Measurements from ENCODE around the gene PSME3.
"Not testable (repeated sequence)": the region's sequence is repeated elsewhere in the genome, so short reads cannot be mapped to it uniquely, and the experiment has no call there.

PSME3 gene

DNA sequence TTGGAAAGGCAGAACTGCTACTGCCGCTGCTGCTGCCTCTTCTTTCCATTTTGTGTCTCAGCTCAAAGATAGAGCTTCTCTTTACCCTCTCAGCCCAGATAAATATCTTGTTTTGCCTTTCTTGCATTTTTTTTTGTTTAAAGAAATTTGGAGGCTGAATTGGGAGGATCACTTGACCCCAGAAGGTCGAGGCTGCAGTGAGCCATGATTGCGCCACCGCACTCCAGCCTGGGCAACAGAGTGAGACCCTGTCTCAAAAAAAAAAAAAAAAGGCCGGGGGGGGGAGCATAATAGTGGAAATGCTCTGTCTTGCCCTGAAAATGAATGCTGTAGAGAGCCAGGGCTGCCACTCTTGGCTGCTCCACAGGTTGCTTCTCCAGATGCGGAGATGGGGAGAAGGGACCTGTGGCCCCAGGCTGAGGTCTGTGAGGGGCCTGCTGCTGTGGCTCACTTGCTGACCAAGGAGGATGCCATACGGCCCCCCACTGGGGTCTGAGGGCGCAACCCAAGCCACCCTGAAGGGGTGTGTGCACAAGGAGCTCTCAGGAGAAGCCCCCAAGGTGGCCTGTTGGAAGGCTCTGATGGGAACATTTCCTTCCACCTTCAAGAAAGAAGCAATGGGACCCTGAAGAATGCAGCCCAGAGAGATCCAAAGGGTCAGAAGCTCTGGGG, 45.9 kb downstream of the PSME3 start:
- Histone ChIP-seq H4K91ac (ENCODE audit: low read length) (no peak overlapping the region), H3K36me3 (ENCODE audit: control insufficient read depth in 1 of 2, insufficient read depth in 2 of 2, low read depth in 1 of 2, low read length in 2 of 2) (no peaks in the 10 kb centered on the region), H3K23ac (ENCODE audit: low read length in 2 of 2) (no peak overlapping the region), H2AK5ac (ENCODE audit: low read length, severe bottlenecking) (no peak overlapping the region), H3K9ac (ENCODE audit: low read length) (no peak overlapping the region), H3K27ac (ENCODE audit: low read length, poor library complexity, severe bottlenecking) (no peak overlapping the region), H2BK12ac (ENCODE audit: low read length in 2 of 2) (no peak overlapping the region), H2BK15ac (ENCODE audit: low read depth, poor library complexity, severe bottlenecking) (no peak overlapping the region), H4K8ac (ENCODE audit: low read length) (no peak overlapping the region), H3K4me3 (ENCODE audit: insufficient read depth in 1 of 2, low read depth in 1 of 2, low read length in 2 of 2) (no peak overlapping the region), H3K14ac (ENCODE audit: low read length in 2 of 2) (no peak overlapping the region), H3K9me3 (ENCODE audit: control insufficient read depth, low read length) (no peaks in the 10 kb centered on the region), H3K4me2 (ENCODE audit: low read length, poor library complexity, severe bottlenecking) (no peak overlapping the region), H3K4me1 (ENCODE audit: control insufficient read depth, insufficient read depth, low read depth, low read length) (no peaks in the 10 kb centered on the region), H3K18ac (ENCODE audit: low read depth in 1 of 2, low read length in 2 of 2) (no peak overlapping the region), H2AFZ (ENCODE audit: low read depth, low read length) (no peak overlapping the region), H3K27me3 (ENCODE audit: control insufficient read depth in 1 of 2, insufficient read depth in 1 of 2, low read length in 2 of 2) (peaks cover 25 to 47% of the 10 kb centered on the region in 2 experiments), H2BK5ac (ENCODE audit: low read depth, low read length, poor library complexity, severe bottlenecking) (no peak overlapping the region), H3K79me1 (replicated peaks; ENCODE audit: low read length, poor library complexity, severe bottlenecking) (no peaks in the 10 kb centered on the region), H2BK120ac (ENCODE audit: low read depth, low read length) (no peak overlapping the region), H3K4ac (ENCODE audit: low read depth in 1 of 2, low read length in 2 of 2) (no peak overlapping the region)
- WGBS: 77% methylated on average over 7 of the region's 8 CpGs
- no peak for DNase-seq

DNA sequence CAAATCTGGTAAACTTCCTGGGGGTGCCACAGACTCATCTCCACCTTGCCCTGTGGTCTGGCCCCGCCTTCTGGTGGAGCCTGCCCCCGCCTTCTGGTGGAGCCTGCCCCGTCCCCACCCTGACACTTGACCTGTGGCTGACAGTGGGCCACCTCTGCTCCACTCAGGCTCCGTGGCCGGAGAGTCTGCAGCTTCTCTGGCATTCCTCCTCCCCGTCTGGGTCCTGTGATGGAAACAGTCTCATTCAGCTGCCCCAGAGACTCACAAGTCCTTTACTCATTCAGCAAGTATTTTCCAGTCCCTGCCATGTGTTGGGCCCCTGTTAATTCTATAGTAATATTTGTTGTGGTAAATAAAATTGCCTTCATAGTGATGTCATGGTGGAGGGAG, 46.4 kb downstream of the PSME3 start:
- Histone ChIP-seq H3K4me1 (ENCODE audit: control insufficient read depth, insufficient read depth, low read depth, low read length) (peaks cover under 1% of the 10 kb centered on the region), H3K27ac (ENCODE audit: low read length, poor library complexity, severe bottlenecking) (no peak overlapping the region), H2BK5ac (ENCODE audit: low read depth, low read length, poor library complexity, severe bottlenecking) (no peak overlapping the region), H4K91ac (ENCODE audit: low read length) (no peak overlapping the region), H2BK15ac (ENCODE audit: low read depth, poor library complexity, severe bottlenecking) (no peak overlapping the region), H2BK120ac (ENCODE audit: low read depth, low read length) (no peak overlapping the region), H2BK12ac (ENCODE audit: low read length in 2 of 2) (no peak overlapping the region), H3K9ac (ENCODE audit: low read length) (no peak overlapping the region), H3K27me3 (ENCODE audit: control insufficient read depth in 1 of 2, insufficient read depth in 1 of 2, low read length in 2 of 2) (peaks cover 25 to 52% of the 10 kb centered on the region in 2 experiments), H3K36me3 (ENCODE audit: control insufficient read depth in 1 of 2, insufficient read depth in 2 of 2, low read depth in 1 of 2, low read length in 2 of 2) (no peaks in the 10 kb centered on the region), H3K4me3 (ENCODE audit: insufficient read depth in 1 of 2, low read depth in 1 of 2, low read length in 2 of 2) (no peak overlapping the region), H3K4me2 (ENCODE audit: low read length, poor library complexity, severe bottlenecking) (no peak overlapping the region), H3K23ac (ENCODE audit: low read length in 2 of 2) (no peak overlapping the region), H3K14ac (ENCODE audit: low read length in 2 of 2) (no peak overlapping the region), H4K8ac (ENCODE audit: low read length) (no peak overlapping the region), H3K18ac (ENCODE audit: low read depth in 1 of 2, low read length in 2 of 2) (no peak overlapping the region), H2AFZ (ENCODE audit: low read depth, low read length) (no peak overlapping the region), H3K79me1 (replicated peaks; ENCODE audit: low read length, poor library complexity, severe bottlenecking) (no peaks in the 10 kb centered on the region), H2AK5ac (ENCODE audit: low read length, severe bottlenecking) (no peak overlapping the region), H3K4ac (ENCODE audit: low read depth in 1 of 2, low read length in 2 of 2) (no peak overlapping the region), H3K9me3 (ENCODE audit: control insufficient read depth, low read length) (no peaks in the 10 kb centered on the region)
- DNase-seq: peak; percentile 72
- 47% methylated on average over 6 of the region's 6 CpGs for WGBS

DNA sequence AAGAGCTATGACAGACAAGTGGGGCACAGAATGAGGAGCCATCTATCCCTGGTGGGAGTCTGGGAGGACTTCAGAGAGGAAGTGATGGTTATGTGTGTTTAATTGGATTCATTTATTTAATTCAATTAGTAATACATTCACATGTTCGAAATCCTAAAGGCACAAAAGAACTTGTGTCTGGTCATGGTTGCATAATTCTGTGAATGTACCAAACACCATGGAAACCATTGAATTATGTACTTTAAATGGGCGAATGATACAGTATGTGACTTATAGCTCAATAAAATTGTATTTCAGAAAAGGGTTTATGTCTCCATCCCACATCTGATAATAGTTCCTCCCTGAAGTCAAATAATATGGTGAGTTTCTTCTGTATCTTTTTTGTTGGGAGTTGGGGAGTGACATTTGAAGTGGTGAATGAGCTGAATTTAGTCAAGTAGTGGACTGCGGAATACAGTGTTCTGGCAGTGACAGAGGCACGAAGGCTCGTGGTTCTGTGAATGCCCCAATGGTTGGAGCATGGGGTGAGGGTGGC, 47.6 kb downstream of the PSME3 start:
- Histone ChIP-seq H2BK5ac (ENCODE audit: low read depth, low read length, poor library complexity, severe bottlenecking) (no peak overlapping the region), H2AK5ac (ENCODE audit: low read length, severe bottlenecking) (no peak overlapping the region), H3K4me2 (ENCODE audit: low read length, poor library complexity, severe bottlenecking) (no peak overlapping the region), H3K9me3 (ENCODE audit: control insufficient read depth, low read length) (no peaks in the 10 kb centered on the region), H2AFZ (ENCODE audit: low read depth, low read length) (no peak overlapping the region), H3K27ac (ENCODE audit: low read length, poor library complexity, severe bottlenecking) (no peak overlapping the region), H2BK15ac (ENCODE audit: low read depth, poor library complexity, severe bottlenecking) (no peak overlapping the region), H3K14ac (ENCODE audit: low read length in 2 of 2) (no peak overlapping the region), H3K23ac (ENCODE audit: low read length in 2 of 2) (no peak overlapping the region), H2BK12ac (ENCODE audit: low read length in 2 of 2) (no peak overlapping the region), H3K36me3 (ENCODE audit: control insufficient read depth in 1 of 2, insufficient read depth in 2 of 2, low read depth in 1 of 2, low read length in 2 of 2) (no peaks in the 10 kb centered on the region), H3K4me3 (ENCODE audit: insufficient read depth in 1 of 2, low read depth in 1 of 2, low read length in 2 of 2) (no peak overlapping the region), H3K4me1 (ENCODE audit: control insufficient read depth, insufficient read depth, low read depth, low read length) (peaks cover 2% of the 10 kb centered on the region), H4K91ac (ENCODE audit: low read length) (no peak overlapping the region), H4K8ac (ENCODE audit: low read length) (no peak overlapping the region), H3K27me3 (ENCODE audit: control insufficient read depth in 1 of 2, insufficient read depth in 1 of 2, low read length in 2 of 2) (peaks cover 25 to 60% of the 10 kb centered on the region in 2 experiments), H3K4ac (ENCODE audit: low read depth in 1 of 2, low read length in 2 of 2) (no peak overlapping the region), H3K9ac (ENCODE audit: low read length) (no peak overlapping the region), H3K18ac (ENCODE audit: low read depth in 1 of 2, low read length in 2 of 2) (no peak overlapping the region), H3K79me1 (replicated peaks; ENCODE audit: low read length, poor library complexity, severe bottlenecking) (no peaks in the 10 kb centered on the region), H2BK120ac (ENCODE audit: low read depth, low read length) (no peak overlapping the region)
- no peak for DNase-seq
- 79% methylated on average over 4 of the region's 5 CpGs for WGBS

DNA sequence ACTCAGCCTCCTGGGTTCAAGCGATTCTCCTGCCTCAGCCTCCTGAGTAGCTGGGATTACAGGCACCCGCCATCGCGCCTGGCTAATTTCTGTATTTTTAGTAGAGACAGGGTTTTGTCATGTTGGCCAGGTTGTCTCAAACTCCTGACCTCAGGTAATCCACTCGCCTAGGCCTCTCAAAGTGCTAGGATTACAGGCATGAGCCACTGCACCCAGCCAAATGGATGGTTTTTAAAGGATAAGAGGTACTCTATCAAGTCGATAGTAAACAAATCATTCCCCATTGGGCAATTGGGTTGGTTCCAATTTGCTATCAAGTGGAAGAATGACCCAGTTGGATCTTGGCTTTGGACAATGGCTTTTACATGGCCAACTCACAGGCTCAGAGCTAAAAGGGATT, 48.5 kb downstream of the PSME3 start:
- not testable (repeated sequence) for H3K27ac ChIP-seq (ENCODE audit: low read length, poor library complexity, severe bottlenecking); H4K91ac ChIP-seq (ENCODE audit: low read length); H3K23ac ChIP-seq (ENCODE audit: low read length in 2 of 2); H2BK15ac ChIP-seq (ENCODE audit: low read depth, poor library complexity, severe bottlenecking); H3K4me2 ChIP-seq (ENCODE audit: low read length, poor library complexity, severe bottlenecking); H3K14ac ChIP-seq (ENCODE audit: low read length in 2 of 2); H3K4ac ChIP-seq (ENCODE audit: low read depth in 1 of 2, low read length in 2 of 2); H3K4me3 ChIP-seq (ENCODE audit: insufficient read depth in 1 of 2, low read depth in 1 of 2, low read length in 2 of 2); H4K8ac ChIP-seq (ENCODE audit: low read length); H2AK5ac ChIP-seq (ENCODE audit: low read length, severe bottlenecking); H3K18ac ChIP-seq (ENCODE audit: low read depth in 1 of 2, low read length in 2 of 2); H3K9ac ChIP-seq (ENCODE audit: low read length); H2BK5ac ChIP-seq (ENCODE audit: low read depth, low read length, poor library complexity, severe bottlenecking); H2AFZ ChIP-seq (ENCODE audit: low read depth, low read length); H3K36me3 ChIP-seq (ENCODE audit: control insufficient read depth in 1 of 2, insufficient read depth in 2 of 2, low read depth in 1 of 2, low read length in 2 of 2); H3K9me3 ChIP-seq (ENCODE audit: control insufficient read depth, low read length); H2BK12ac ChIP-seq (ENCODE audit: low read length in 2 of 2); H2BK120ac ChIP-seq (ENCODE audit: low read depth, low read length); H3K79me1 ChIP-seq (replicated peaks; ENCODE audit: low read length, poor library complexity, severe bottlenecking); DNase-seq; H3K4me1 ChIP-seq (ENCODE audit: control insufficient read depth, insufficient read depth, low read depth, low read length)
- WGBS: 90% methylated on average over 6 of the region's 6 CpGs
- H3K27me3 ChIP-seq (ENCODE audit: control insufficient read depth in 1 of 2, insufficient read depth in 1 of 2, low read length in 2 of 2): peaks cover 25 to 53% of the 10 kb centered on the region in 2 experiments

Data from mesenchymal stem cell (in vitro differentiated cells and primary cell).